ENCODE data around the gene SLC25A43. TPM values are rescaled to one million over a fixed set of nuclear protein-coding genes. Genes with fewer than 3 reads are reported as not detected.
"Not testable (repeated sequence)": the region's sequence is repeated elsewhere in the genome, so short reads cannot be mapped to it uniquely, and the experiment has no call there.

The SLC25A43 gene
- total and polyA plus RNA-seq, 2 experiments from 2014 or later, result 8.7 to 8.9 TPM

DNA sequence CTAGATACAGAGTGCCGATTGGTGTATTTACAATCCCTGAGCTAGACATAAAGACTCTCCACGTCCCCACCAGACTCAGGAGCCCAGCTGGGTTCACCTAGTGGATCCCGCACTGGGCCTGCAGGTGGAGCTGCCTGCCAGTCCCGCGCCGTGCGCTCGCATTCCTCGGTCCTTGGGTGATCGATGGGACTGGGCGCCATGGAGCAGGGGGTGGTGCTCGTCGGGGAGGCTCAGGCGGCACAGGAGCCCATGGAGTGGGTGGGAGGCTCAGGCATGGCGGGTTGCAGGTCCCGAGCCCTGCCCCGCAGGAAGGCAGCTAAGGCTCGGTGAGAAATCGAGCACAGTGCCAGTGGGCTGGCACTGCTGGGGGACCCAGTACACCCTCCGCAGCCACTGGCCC is 11.7 kb upstream of the SLC25A43 start:
- TF ChIP-seq, protein P1, sequence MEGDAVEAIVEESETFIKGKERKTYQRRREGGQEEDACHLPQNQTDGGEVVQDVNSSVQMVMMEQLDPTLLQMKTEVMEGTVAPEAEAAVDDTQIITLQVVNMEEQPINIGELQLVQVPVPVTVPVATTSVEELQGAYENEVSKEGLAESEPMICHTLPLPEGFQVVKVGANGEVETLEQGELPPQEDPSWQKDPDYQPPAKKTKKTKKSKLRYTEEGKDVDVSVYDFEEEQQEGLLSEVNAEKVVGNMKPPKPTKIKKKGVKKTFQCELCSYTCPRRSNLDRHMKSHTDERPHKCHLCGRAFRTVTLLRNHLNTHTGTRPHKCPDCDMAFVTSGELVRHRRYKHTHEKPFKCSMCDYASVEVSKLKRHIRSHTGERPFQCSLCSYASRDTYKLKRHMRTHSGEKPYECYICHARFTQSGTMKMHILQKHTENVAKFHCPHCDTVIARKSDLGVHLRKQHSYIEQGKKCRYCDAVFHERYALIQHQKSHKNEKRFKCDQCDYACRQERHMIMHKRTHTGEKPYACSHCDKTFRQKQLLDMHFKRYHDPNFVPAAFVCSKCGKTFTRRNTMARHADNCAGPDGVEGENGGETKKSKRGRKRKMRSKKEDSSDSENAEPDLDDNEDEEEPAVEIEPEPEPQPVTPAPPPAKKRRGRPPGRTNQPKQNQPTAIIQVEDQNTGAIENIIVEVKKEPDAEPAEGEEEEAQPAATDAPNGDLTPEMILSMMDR (conservative IDR thresholded peaks at IDR 0.05; ENCODE audit: low read depth in 2 of 2), result peak in 1 of 2 experiments; percentile 28; a peak in 3 of 4 replicates
- H3K4me1 Mint-ChIP-seq, result peaks cover 13% of the 10 kb centered on the region
- H3K9me3 Mint-ChIP-seq; H2AFZ ChIP-seq; H3F3A ChIP-seq (replicated peaks; ENCODE audit: low read depth); H3K36me3 ChIP-seq (ENCODE audit: insufficient read depth); H3K4me1 ChIP-seq (ENCODE audit: insufficient read depth); H3K4me2 ChIP-seq; H3K36me3 Mint-ChIP-seq (ENCODE audit: low read depth); DNase-seq (ENCODE audit: low spot score); H3K27me3 Mint-ChIP-seq (ENCODE audit: insufficient read depth, low read depth, poor library complexity); H3K27ac Mint-ChIP-seq; H3K4me3 Mint-ChIP-seq; H3K27ac ChIP-seq (ENCODE audit: low read depth); H3K27me3 ChIP-seq (ENCODE audit: insufficient read depth); H3K4me3 ChIP-seq; H3K79me2 ChIP-seq (replicated peaks; ENCODE audit: insufficient read depth); H4K20me1 ChIP-seq (replicated peaks; ENCODE audit: insufficient read depth); H3K9me2 ChIP-seq (ENCODE audit: insufficient read depth); ATAC-seq: not testable (repeated sequence)

DNA sequence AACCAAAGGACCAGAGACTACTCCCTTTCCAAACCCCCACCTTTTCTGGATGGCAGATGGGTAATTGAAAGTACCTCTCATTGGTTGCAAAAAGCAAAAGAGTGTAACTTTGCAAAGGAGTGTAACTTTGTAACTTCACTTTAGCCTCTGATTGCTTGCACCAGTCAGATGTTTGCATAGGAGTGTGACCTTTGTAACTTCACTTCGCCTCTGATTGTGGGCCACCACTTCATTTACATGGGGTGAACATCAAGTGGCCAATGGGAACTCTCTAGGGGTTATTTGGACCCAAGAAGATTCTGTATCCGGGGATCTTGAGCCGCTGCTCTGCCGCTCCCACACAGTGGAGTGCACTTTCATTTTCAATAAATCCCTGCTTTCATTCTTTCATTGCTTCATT is 9.9 kb upstream of the SLC25A43 start:
- TF ChIP-seq, protein P2, sequence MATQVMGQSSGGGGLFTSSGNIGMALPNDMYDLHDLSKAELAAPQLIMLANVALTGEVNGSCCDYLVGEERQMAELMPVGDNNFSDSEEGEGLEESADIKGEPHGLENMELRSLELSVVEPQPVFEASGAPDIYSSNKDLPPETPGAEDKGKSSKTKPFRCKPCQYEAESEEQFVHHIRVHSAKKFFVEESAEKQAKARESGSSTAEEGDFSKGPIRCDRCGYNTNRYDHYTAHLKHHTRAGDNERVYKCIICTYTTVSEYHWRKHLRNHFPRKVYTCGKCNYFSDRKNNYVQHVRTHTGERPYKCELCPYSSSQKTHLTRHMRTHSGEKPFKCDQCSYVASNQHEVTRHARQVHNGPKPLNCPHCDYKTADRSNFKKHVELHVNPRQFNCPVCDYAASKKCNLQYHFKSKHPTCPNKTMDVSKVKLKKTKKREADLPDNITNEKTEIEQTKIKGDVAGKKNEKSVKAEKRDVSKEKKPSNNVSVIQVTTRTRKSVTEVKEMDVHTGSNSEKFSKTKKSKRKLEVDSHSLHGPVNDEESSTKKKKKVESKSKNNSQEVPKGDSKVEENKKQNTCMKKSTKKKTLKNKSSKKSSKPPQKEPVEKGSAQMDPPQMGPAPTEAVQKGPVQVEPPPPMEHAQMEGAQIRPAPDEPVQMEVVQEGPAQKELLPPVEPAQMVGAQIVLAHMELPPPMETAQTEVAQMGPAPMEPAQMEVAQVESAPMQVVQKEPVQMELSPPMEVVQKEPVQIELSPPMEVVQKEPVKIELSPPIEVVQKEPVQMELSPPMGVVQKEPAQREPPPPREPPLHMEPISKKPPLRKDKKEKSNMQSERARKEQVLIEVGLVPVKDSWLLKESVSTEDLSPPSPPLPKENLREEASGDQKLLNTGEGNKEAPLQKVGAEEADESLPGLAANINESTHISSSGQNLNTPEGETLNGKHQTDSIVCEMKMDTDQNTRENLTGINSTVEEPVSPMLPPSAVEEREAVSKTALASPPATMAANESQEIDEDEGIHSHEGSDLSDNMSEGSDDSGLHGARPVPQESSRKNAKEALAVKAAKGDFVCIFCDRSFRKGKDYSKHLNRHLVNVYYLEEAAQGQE (IDR thresholded peaks at IDR 0.05; ENCODE audit: unreplicated experiment), result no peak
- TF ChIP-seq EZH2phosphoT487 (IDR thresholded peaks at IDR 0.05; ENCODE audit: unreplicated experiment) (no peak), NANOG (IDR thresholded peaks at IDR 0.05; ENCODE audit: borderline replicate concordance) (no peak), ZNF114 (CRISPR knock-in tag; IDR thresholded peaks at IDR 0.05) (no peak), ETS1 (IDR thresholded peaks at IDR 0.05) (no peak), ZNF331 (CRISPR knock-in tag; IDR thresholded peaks at IDR 0.05; ENCODE audit: low read depth) (no peak), STAT1 (IDR thresholded peaks at IDR 0.05; ENCODE audit: unreplicated experiment) (no peak), EZH2 (IDR thresholded peaks at IDR 0.05; ENCODE audit: low read depth, unreplicated experiment) (no peak)
- TF ChIP-seq, protein P1 (conservative IDR thresholded peaks at IDR 0.05; ENCODE audit: low read depth in 2 of 2), result no peak
- Histone ChIP-seq H2AFZ (no peak overlapping the region), H3K27ac (ENCODE audit: low read depth) (no peak overlapping the region), H3K79me2 (replicated peaks; ENCODE audit: insufficient read depth) (no peaks in the 10 kb centered on the region), H3K27me3 (ENCODE audit: insufficient read depth) (no peaks in the 10 kb centered on the region), H3K36me3 (ENCODE audit: insufficient read depth) (no peaks in the 10 kb centered on the region), H3K4me1 (ENCODE audit: insufficient read depth) (no peaks in the 10 kb centered on the region; the same call in 1 of the 2 replicates), H3F3A (replicated peaks; ENCODE audit: low read depth) (no peaks in the 10 kb centered on the region), H4K20me1 (replicated peaks; ENCODE audit: insufficient read depth) (no peaks in the 10 kb centered on the region), H3K4me2 (no peak overlapping the region), H3K4me3 (no peak overlapping the region), H3K9me2 (ENCODE audit: insufficient read depth) (no peaks in the 10 kb centered on the region)
- DNase-seq (ENCODE audit: low spot score) (no peak), ATAC-seq (no peak)
- Mint-ChIP-seq H3K27me3 (ENCODE audit: insufficient read depth, low read depth, poor library complexity) (no peaks in the 10 kb centered on the region), H3K27ac (no peak overlapping the region), H3K36me3 (ENCODE audit: low read depth) (no peaks in the 10 kb centered on the region; the same call in 2 of the 3 replicates), H3K4me1 (peaks cover 10% of the 10 kb centered on the region), H3K4me3 (no peak overlapping the region), H3K9me3 (peaks cover 7% of the 10 kb centered on the region)
